RWPE1 (cell line): Measurements from ENCODE around the gene RAG1.
"Not testable (repeated sequence)": the region's sequence is repeated elsewhere in the genome, so short reads cannot be mapped to it uniquely, and the experiment has no call there.

ENCODE experiments used
- CTCF ChIA-PET: fragments of 350-600 bp; sonication (Branson Sonifier 250); formaldehyde crosslinking; extraction: SDS; loops from one replicate; lab custom pipeline; 2021; lab: Yijun Ruan, JAX
- POLR2A ChIA-PET: fragments of 400-600 bp; formaldehyde crosslinking; extraction: SDS; loops from one replicate; lab custom pipeline; 2020; ENCODE audit warnings: antibody characterized with exemption; ENCODE audit not compliant: low non-redundant PET; lab: Yijun Ruan, JAX
- DNase-seq: peaks from one replicate; pipeline ENCODE4 v3.0.0; 2012; ENCODE audit warnings: low spot score
- H3K27ac ChIP-seq: fragments of 450-650 bp; 2 replicates; pipeline ENCODE4 v1.5.1; 2017
- CTCF ChIP-seq: fragments of 450-650 bp; conservative IDR thresholded peaks from 2 replicates; pipeline ENCODE4 v1.5.1; 2017; ENCODE audit warnings: low read depth, mild to moderate bottlenecking

The RAG1 gene

DNA sequence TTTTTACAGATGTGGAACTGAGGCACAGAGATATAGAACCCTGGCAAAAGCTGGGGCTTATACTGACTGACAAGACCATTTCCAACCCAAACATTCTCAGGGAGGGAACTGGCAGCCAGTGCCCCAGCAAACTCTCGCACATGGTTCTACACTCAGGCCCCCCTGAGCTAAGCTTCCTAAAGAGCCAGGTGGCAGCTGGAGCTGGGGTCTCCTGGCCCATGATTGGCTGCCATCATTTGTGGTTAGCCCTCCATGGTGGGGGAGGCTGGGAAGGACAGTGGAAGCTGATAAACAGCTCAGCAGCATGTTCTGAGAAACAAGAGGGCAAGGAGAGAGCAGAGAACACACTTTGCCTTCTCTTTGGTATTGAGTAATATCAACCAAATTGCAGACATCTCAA, at the start of gene RAG1:
RAG1 (plus strand) TSS at position 314 of the 400 bp plus-strand sequence. CDS start 5,298 bp downstream, outside the sequence.
- POLR2A ChIA-PET, result no interaction called here
- no peak for TF ChIP-seq CTCF
- no peak for DNase-seq
- H3K27ac ChIP-seq, result no peak within 1 kb of the TSS
- CTCF ChIA-PET, result no interaction called here

- no peak overlapping the region for H3K27ac ChIP-seq
- POLR2A ChIA-PET, result interaction anchor here (0.6 kb wide), 1 partner anchor 21 kb away, joined by 3 read pairs; the partner anchor contains the start of gene TRAF6
- no peak for TF ChIP-seq CTCF
- no peak for DNase-seq
- CTCF ChIA-PET, result no interaction called here
These were observed 37.0 kb upstream of the RAG1 start for GRCh38 chr11:36530840-36531239.

DNA sequence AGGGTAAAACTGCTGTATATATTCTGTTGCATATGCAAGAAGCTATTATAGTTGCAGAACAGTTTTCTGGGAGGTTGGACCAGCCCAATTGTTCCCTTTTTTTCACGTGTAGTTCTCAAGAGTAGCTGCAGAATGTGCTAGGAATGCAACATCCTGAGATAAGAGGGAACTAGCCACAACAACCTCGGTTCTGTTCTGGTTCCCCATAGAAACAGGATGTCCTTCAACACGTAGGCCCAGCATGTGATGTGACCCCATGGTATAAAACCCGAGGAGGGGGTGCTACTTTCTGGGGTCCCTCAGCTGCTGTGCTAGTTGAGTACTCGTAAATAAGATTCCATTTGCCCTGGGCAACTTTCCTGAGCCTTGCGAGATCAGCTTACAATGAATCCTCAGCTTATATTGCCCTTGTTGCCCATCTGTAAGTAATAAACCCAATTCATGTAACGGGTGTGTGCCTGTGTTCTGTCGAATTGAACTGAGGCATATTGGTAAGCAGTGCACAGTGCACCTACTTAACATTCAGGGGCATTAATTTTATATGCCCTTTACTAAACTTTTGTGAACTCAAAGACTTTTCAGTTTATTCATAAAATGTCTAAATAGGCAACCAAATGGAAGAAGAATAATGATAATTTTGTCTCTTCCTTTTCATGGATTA, 34.7 kb upstream of the RAG1 start:
- no peak for TF ChIP-seq CTCF
- CTCF ChIA-PET, result interaction anchor here (0.6 kb wide), 2 partner anchors 28 to 54 kb away, joined by 3 read pairs; no protein-coding TSS in a partner anchor
- POLR2A ChIA-PET, result no interaction called here
- DNase-seq, result no peak
- no peak overlapping the region for H3K27ac ChIP-seq

GRCh38 chr11:36534276-36534840, 33.4 kb upstream of the RAG1 start:
- POLR2A ChIA-PET, result no interaction called here
- DNase-seq, result no peak
- no peak for TF ChIP-seq CTCF
- H3K27ac ChIP-seq, result no peak overlapping the region
- CTCF ChIA-PET, result no interaction called here

DNA sequence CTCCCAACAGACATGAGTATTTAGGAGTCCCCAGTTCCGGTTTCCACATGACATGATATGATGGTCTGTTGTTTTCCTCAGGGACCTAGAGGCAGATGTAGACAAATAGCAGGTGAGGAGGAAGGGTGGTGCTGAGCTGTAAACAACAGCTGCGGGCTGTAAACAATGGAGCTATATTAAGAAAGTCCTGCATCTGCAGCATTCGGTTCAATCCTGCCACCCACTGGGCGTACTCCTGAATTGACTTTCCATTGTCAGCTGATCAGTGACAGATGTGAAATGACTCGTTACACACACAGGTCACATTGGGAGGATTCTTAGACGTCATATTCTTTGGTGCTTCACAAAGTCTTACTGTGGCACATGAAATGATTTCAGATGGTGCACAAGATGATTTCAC, 26.8 kb upstream of the RAG1 start:
- no peak for DNase-seq
- no peak for TF ChIP-seq CTCF
- no peak overlapping the region for H3K27ac ChIP-seq
- CTCF ChIA-PET, result no interaction called here
- POLR2A ChIA-PET, result no interaction called here

DNA sequence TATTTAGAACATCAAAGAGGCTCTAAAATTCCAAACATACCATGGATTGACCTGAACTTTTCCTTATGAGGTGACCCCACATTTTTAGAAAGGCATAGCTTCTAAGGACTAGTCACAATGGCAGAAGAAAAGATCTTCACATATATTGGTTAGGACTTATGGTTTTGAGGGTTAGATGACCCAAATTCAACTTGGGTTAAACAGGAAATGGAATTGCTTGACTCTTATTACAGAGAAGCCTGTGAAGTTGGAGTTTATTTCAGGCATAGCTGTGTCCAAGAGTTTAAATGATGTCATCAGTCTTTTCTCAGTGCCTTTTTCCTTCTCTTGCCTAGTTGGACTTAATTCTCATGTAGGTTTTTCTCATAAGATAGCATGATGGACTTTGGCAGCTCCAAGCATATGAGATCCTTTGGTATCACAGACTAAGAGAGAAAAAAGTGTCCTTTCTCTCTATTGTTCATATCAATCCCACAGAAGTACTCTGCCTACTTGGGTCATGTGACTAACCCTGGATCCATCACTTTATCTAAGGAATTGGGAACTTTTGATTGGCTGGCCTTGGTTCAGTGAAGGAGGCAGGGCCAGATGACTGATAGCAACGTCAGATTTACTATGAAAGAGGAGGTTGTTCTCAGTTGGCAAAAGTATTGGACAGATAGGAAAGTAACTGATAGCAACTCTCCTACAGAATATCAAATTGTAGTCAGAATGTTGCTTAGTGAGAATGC, 17.3 kb upstream of the RAG1 start:
- H3K27ac ChIP-seq, result no peak overlapping the region
- DNase-seq, result no peak
- ChIA-PET CTCF (no interaction called here), POLR2A (no interaction called here)
- TF ChIP-seq CTCF, result no peak

GRCh38 chr11:36557390-36557789, 10.4 kb upstream of the RAG1 start:
- CTCF ChIA-PET, POLR2A ChIA-PET, DNase-seq, H3K27ac ChIP-seq: not testable (repeated sequence)
